Brain microvascular endothelial cell (primary cell): ENCODE data around the gene ZBTB4.

Experiments
- DNase-seq: peaks from one replicate; pipeline ENCODE4 v3.0.0-alpha.2; 2020
- H3K27ac ChIP-seq: fragments of 250-450 bp; sonication (Bioruptor Pico); 2 replicates; pipeline ENCODE4 v1.5.1; 2020; ENCODE audit warnings: mild to moderate bottlenecking, moderate library complexity
- H3K27me3 ChIP-seq: fragments of 250-450 bp; sonication (Bioruptor Pico); replicated peaks from 2 replicates; pipeline ENCODE4 v1.5.1; 2020; ENCODE audit warnings: mild to moderate bottlenecking
- H3K36me3 ChIP-seq: fragments of 250-450 bp; sonication (Bioruptor Pico); replicated peaks from 2 replicates; pipeline ENCODE4 v1.5.1; 2020; ENCODE audit warnings: mild to moderate bottlenecking
- H3K4me3 ChIP-seq: 2 replicates; pipeline ENCODE4 v1.5.1; 2011; ENCODE audit warnings: low read depth, mild to moderate bottlenecking, control low read depth, low read length, moderate library complexity
- in situ Hi-C: cut with HindIII; loops from 2 replicates; pipeline ENCODE4 v1.10.0; 2017; ENCODE audit warnings: low sequenced_read_pairs, low pct_ligation_motif_present
- TF ChIP-seq, protein P1 (sequence below): IDR thresholded peaks from 2 replicates; pipeline ENCODE4 v1.5.1; 2011; ENCODE audit warnings: low read depth, mild to moderate bottlenecking, moderate library complexity, low read length, control low read depth, inconsistent platforms; ENCODE audit errors: missing control alignments

Gene ZBTB4

DNA sequence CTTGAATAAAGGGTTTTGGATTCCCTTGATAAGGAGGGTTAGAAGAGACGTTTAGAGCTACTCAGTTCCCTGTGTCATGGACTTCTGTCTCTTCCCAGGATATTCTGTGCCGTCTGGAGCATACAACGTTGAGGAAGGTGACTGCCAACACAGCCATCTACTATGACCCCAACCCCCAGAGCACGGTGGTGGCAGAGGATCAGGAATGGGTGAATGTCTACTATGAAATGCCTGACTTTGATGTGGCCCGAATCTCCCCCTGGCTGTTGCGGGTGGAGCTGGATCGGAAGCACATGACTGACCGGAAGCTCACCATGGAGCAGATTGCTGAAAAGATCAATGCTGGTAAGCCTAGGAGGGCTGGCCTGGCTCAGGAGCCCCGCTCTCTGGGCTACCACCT, 29.4 kb upstream of the ZBTB4 start:
- no peak overlapping the region for H3K4me3 ChIP-seq
- peaks cover 83% of the 10 kb centered on the region for H3K36me3 ChIP-seq
- H3K27ac ChIP-seq, result no peak overlapping the region
- TF ChIP-seq, protein P1, sequence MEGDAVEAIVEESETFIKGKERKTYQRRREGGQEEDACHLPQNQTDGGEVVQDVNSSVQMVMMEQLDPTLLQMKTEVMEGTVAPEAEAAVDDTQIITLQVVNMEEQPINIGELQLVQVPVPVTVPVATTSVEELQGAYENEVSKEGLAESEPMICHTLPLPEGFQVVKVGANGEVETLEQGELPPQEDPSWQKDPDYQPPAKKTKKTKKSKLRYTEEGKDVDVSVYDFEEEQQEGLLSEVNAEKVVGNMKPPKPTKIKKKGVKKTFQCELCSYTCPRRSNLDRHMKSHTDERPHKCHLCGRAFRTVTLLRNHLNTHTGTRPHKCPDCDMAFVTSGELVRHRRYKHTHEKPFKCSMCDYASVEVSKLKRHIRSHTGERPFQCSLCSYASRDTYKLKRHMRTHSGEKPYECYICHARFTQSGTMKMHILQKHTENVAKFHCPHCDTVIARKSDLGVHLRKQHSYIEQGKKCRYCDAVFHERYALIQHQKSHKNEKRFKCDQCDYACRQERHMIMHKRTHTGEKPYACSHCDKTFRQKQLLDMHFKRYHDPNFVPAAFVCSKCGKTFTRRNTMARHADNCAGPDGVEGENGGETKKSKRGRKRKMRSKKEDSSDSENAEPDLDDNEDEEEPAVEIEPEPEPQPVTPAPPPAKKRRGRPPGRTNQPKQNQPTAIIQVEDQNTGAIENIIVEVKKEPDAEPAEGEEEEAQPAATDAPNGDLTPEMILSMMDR, result no peak
- in situ Hi-C loops, result no loop called here
- no peaks in the 10 kb centered on the region for H3K27me3 ChIP-seq
- no peak for DNase-seq

DNA sequence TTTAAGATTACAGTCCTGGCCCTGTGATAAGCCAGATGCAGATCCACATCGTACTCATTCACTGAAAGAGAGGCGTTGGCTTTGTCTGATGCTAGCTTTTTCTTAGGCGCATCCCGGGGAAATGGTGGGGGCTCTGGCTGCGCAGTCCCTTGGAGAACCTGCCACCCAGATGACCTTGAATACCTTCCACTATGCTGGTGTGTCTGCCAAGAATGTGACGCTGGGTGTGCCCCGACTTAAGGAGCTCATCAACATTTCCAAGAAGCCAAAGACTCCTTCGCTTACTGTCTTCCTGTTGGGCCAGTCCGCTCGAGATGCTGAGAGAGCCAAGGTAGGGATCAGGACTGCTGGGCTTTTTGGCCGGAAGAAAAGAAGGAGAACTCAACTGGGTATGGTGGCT, 28.7 kb upstream of the ZBTB4 start:
- TF ChIP-seq, protein P1, result no peak
- peaks cover 83% of the 10 kb centered on the region for H3K36me3 ChIP-seq
- no peaks in the 10 kb centered on the region for H3K27me3 ChIP-seq
- in situ Hi-C loops, result no loop called here
- DNase-seq, result no peak
- H3K27ac ChIP-seq, result no peak overlapping the region
- no peak overlapping the region for H3K4me3 ChIP-seq

DNA sequence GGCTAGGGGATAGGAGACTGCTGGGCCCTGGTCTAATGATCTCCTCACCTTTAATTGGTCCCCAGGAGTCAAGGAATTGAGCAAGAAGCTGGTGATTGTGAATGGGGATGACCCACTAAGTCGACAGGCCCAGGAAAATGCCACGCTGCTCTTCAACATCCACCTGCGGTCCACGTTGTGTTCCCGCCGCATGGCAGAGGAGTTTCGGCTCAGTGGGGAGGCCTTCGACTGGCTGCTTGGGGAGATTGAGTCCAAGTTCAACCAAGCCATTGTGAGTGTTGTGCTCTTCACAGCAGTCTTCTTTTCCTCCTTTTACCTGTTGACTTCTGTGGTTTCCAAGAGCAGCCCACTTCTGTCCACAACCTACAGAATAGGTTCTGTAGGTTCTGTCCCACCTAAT, 24.1 kb upstream of the ZBTB4 start:
- TF ChIP-seq, protein P1, result no peak
- Histone ChIP-seq H3K27ac (no peak overlapping the region), H3K27me3 (no peaks in the 10 kb centered on the region), H3K36me3 (peaks cover 86% of the 10 kb centered on the region), H3K4me3 (no peak overlapping the region)
- DNase-seq, result no peak
- in situ Hi-C loops, result no loop called here

DNA sequence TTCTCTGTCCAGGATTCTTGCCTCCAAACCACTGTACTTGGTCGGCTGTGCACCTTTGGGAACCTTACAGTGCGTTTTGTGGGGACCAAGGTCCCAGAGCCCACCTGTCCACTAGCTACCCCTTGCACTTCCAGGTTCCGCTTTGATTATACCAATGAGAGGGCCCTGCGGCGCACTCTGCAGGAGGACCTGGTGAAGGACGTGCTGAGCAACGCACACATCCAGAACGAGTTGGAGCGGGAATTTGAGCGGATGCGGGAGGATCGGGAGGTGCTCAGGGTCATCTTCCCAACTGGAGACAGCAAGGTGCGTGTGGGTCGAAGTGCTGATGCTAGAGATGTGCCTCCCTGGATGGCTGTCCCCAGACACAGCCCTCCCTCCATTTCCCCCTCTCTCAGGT, 23.6 kb upstream of the ZBTB4 start:
- Histone ChIP-seq H3K4me3 (no peak overlapping the region), H3K36me3 (peaks cover 85% of the 10 kb centered on the region), H3K27me3 (no peaks in the 10 kb centered on the region), H3K27ac (no peak overlapping the region)
- no peak for DNase-seq
- in situ Hi-C loops, result no loop called here
- TF ChIP-seq, protein P1, result peak; percentile 53

DNA sequence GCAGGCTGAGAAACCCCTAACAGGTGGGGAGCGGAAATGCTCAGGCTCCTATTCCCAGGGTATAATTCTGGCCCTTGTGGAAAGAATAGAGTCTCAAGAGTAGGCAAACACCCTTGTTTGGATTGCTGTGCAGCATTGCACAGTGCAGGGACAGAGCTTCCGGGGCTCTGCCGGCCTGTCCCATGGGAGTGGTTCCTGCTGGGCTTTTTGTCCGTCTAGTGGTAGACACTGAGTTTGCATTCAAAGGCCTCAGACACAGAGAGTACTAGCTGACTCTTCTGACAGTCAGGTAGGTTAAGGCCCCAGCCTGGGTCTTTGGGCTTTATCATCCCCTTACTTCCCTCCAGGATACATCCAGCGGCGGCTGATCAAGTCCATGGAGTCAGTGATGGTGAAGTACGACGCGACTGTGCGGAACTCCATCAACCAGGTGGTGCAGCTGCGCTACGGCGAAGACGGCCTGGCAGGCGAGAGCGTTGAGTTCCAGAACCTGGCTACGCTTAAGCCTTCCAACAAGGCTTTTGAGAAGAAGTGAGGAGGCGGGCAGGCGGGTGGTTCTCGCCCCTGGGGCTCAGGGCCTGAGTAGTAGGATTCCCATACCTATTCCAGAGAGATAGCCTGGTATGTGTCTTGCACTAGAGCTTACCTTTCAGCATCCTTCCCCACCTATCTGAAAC, 22.9 kb upstream of the ZBTB4 start:
- in situ Hi-C loops, result no loop called here
- Histone ChIP-seq H3K27ac (no peak overlapping the region), H3K4me3 (no peak overlapping the region), H3K36me3 (peaks cover 90% of the 10 kb centered on the region), H3K27me3 (no peaks in the 10 kb centered on the region)
- TF ChIP-seq, protein P1, result no peak
- no peak for DNase-seq

DNA sequence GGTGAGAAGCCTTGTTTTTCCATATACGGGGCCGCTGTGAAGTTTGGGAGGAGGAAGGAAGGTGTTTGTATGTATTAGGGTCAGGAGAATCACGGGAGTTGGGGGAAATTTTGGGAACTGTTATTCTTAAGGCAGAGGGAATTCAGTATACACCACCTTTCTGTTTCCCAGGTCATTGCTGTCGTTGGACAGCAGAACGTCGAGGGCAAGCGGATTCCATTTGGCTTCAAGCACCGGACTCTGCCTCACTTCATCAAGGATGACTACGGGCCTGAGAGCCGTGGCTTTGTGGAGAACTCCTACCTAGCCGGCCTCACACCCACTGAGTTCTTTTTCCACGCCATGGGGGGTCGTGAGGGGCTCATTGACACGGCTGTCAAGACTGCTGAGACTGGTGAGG, 22.3 kb upstream of the ZBTB4 start:
- Histone ChIP-seq H3K27me3 (no peaks in the 10 kb centered on the region), H3K36me3 (peaks cover 93% of the 10 kb centered on the region), H3K4me3 (no peak overlapping the region), H3K27ac (no peak overlapping the region)
- no peak for DNase-seq
- in situ Hi-C loops, result no loop called here
- TF ChIP-seq, protein P1, result no peak
